Osteoblast (primary cell): ENCODE measurements around the gene ILDR1. TPM values are rescaled to one million over a fixed set of nuclear protein-coding genes. Genes with fewer than 3 reads are reported as not detected.

Experiments
- DNase-seq: peaks from one replicate; pipeline ENCODE4 v3.0.0; 2011; ENCODE audit warnings: low spot score, mixed read lengths; ENCODE audit not compliant: insufficient read length; ENCODE audit errors: missing footprints
- H2AFZ ChIP-seq: 2 replicates; pipeline ENCODE4 v1.6.0; 2011; ENCODE audit warnings: mild to moderate bottlenecking, low read length
- H3K27ac ChIP-seq: 2 replicates; pipeline ENCODE4 v1.5.1; 2011; ENCODE audit warnings: mild to moderate bottlenecking, low read depth, low read length, moderate library complexity
- H3K27me3 ChIP-seq: 2 replicates; pipeline ENCODE4 v1.6.0; 2012; ENCODE audit warnings: mild to moderate bottlenecking, control low read depth, inconsistent platforms, low read length, moderate library complexity; ENCODE audit not compliant: insufficient read depth
- H3K36me3 ChIP-seq: 2 replicates; pipeline ENCODE4 v1.5.1; 2011; ENCODE audit warnings: mild to moderate bottlenecking, low read length, control low read depth, moderate library complexity; ENCODE audit not compliant: insufficient read depth
- H3K4me1 ChIP-seq: 2 replicates; pipeline ENCODE4 v1.5.1; 2011; ENCODE audit warnings: mild to moderate bottlenecking, low read length, control low read depth, moderate library complexity; ENCODE audit not compliant: insufficient read depth
- H3K4me2 ChIP-seq: 2 replicates; pipeline ENCODE4 v1.6.0; 2011; ENCODE audit warnings: mild to moderate bottlenecking, low read length; ENCODE audit not compliant: insufficient read depth
- H3K4me3 ChIP-seq: fragments of 200-600 bp; sonication (generic); 3 replicates; pipeline ENCODE4 v1.5.1; 2012; ENCODE audit warnings: mild to moderate bottlenecking, low read length, inconsistent platforms; ENCODE audit not compliant: insufficient read depth
- H3K79me2 ChIP-seq: 2 replicates; pipeline ENCODE4 v1.6.0; 2012; ENCODE audit warnings: mild to moderate bottlenecking, low read length, control low read depth, inconsistent platforms; ENCODE audit not compliant: insufficient read depth
- H3K9me3 ChIP-seq: 2 replicates; pipeline ENCODE4 v1.5.1; 2011; ENCODE audit warnings: low read depth, low read length, control low read depth
- H4K20me1 ChIP-seq: 2 replicates; pipeline ENCODE4 v1.6.0; 2012; ENCODE audit warnings: mild to moderate bottlenecking, low read length, control low read depth; ENCODE audit not compliant: insufficient read depth
- total RNA-seq: library from RNA; depleted of rRNA; stranded (reverse); fragments of >200 nt; gene quantifications from 2 replicates; pipeline ENCODE4 v1.2.3, GENCODE V29; 2012
- TF ChIP-seq, protein P1 (sequence below): IDR thresholded peaks from 2 replicates; pipeline ENCODE4 v1.5.1; 2011; ENCODE audit warnings: mild to moderate bottlenecking, low read depth, low read length, moderate library complexity; ENCODE audit errors: extremely low read depth

Gene ILDR1
- total RNA-seq, 1 donor, result not detected

DNA sequence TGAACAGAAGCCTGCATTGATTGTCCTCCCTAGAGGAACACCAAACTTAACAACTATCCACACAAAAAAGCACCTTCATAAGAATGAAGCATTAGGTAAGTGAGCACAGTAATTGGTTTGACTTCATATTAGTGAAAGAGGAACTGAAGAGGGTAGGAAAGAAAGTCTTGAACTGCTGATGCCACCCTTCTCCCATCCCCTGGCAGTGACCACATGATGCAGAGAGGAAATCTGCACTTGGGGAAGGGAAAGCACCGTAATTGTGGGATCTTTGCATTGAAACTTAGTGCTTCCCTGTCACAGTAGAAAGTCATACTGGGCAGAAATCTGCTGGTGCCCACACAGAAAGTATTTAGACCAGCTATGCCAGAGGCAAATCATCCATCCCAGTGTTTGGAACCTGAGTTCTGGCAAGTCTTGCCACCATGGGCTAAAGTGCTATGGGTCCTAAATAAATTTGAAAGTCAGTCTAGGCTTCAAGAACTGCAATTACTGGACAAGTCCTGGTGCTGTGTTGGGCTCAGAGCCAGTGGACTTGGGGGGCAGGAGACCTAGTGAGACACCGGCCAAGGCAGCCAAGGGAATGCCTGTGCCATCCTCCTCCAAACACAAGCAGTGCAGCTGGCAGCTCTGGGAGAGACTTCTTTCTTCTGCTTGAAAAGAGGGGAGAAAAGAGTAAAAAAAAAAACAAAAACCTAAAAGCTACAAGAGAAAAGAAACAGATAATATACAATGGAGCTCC, 64.2 kb downstream of the ILDR1 start:
- H3K4me2 ChIP-seq, result no peak overlapping the region
- H3K4me1 ChIP-seq, result no peaks in the 10 kb centered on the region
- no peak for DNase-seq
- no peaks in the 10 kb centered on the region for H4K20me1 ChIP-seq
- H3K4me3 ChIP-seq, result no peak overlapping the region
- H2AFZ ChIP-seq, result no peak overlapping the region
- TF ChIP-seq, protein P1, sequence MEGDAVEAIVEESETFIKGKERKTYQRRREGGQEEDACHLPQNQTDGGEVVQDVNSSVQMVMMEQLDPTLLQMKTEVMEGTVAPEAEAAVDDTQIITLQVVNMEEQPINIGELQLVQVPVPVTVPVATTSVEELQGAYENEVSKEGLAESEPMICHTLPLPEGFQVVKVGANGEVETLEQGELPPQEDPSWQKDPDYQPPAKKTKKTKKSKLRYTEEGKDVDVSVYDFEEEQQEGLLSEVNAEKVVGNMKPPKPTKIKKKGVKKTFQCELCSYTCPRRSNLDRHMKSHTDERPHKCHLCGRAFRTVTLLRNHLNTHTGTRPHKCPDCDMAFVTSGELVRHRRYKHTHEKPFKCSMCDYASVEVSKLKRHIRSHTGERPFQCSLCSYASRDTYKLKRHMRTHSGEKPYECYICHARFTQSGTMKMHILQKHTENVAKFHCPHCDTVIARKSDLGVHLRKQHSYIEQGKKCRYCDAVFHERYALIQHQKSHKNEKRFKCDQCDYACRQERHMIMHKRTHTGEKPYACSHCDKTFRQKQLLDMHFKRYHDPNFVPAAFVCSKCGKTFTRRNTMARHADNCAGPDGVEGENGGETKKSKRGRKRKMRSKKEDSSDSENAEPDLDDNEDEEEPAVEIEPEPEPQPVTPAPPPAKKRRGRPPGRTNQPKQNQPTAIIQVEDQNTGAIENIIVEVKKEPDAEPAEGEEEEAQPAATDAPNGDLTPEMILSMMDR, result no peak
- H3K9me3 ChIP-seq, result no peaks in the 10 kb centered on the region
- H3K27ac ChIP-seq, result no peak overlapping the region
- H3K79me2 ChIP-seq, result no peaks in the 10 kb centered on the region
- H3K36me3 ChIP-seq, result no peaks in the 10 kb centered on the region
- H3K27me3 ChIP-seq, result no peaks in the 10 kb centered on the region

DNA sequence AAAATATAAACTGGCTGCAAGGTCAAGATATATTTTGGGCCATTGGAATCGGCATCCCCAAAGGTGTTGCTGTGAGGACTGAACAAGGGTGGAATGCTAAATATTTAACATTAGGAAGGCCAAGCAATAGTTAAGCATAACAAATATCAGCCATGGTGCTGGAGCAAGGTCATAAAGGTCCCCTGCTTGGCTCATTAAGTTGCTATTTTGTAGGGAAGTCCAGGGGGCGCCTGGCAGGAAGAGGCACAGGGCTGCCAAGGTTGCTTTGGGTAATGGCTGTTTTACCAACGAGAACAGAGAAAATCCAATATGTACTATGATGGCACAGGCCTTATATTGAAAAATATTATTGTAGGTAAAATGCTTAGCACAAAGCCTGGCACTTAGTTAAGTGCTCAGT, 65.7 kb downstream of the ILDR1 start:
- no peak overlapping the region for H3K27ac ChIP-seq
- H3K36me3 ChIP-seq, result no peaks in the 10 kb centered on the region
- H3K4me3 ChIP-seq, result no peak overlapping the region
- H2AFZ ChIP-seq, result no peak overlapping the region
- no peak overlapping the region for H3K4me2 ChIP-seq
- no peaks in the 10 kb centered on the region for H4K20me1 ChIP-seq
- H3K79me2 ChIP-seq, result no peaks in the 10 kb centered on the region
- no peak for DNase-seq
- TF ChIP-seq, protein P1, result no peak
- no peaks in the 10 kb centered on the region for H3K4me1 ChIP-seq
- H3K27me3 ChIP-seq, result peaks cover 4% of the 10 kb centered on the region
- H3K9me3 ChIP-seq, result no peaks in the 10 kb centered on the region

DNA sequence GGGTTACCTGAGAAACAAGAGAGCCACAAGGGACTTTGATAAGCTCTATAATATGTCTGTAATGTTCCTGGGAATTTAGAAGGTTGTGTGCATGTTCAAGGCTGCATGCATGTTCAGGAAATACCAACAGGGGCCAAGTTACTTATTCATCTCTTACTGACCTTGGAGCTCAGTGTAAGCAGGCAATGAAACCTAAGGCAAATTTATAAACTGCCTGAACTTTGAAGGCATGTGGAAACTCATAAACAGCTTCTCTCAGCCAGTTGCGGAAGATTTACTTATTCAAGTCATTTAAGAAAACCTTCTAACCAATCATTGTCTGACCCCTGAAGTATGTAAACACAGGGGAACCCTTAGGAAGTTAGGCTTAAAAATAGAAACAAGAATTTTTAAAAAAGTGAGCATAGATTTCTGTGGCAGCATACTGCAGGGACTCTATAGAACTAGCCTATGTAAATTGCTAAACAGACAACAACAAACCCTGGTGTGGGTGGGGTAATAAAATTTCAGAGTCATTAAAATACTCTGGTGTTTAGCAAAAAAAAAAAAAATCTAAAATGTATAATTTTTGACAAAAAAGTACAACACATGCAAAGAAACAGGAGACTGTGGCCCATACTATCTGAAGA, 70.6 kb downstream of the ILDR1 start:
- peak; percentile 43 for DNase-seq
- Histone ChIP-seq H2AFZ (no peak overlapping the region), H3K27me3 (peaks cover 4% of the 10 kb centered on the region), H3K4me3 (no peak overlapping the region), H3K9me3 (no peaks in the 10 kb centered on the region), H3K79me2 (no peaks in the 10 kb centered on the region), H3K27ac (no peak overlapping the region), H3K4me2 (no peak overlapping the region), H3K4me1 (no peaks in the 10 kb centered on the region), H4K20me1 (no peaks in the 10 kb centered on the region), H3K36me3 (no peaks in the 10 kb centered on the region)
- TF ChIP-seq, protein P1, result no peak

DNA sequence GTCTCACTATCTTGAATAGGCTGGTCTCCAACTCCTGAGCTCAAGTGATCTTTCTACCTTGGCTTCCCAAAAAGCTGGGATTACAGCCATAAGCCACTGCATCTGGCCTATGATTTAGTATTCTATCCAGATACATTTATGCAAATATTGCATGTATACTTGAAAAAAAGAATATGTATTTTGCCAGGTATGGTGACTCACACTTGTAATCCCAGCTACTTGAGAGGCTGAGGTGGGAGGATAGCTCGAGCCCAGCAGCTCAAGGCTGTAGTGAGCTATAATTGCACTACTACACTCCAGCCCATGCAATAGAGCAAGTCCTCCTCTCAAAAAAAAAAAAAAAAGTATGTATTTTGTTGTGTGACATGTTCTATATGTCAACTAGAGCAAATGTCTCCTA, 73.4 kb downstream of the ILDR1 start:
- H2AFZ ChIP-seq, result no peak overlapping the region
- DNase-seq, result no peak
- H3K79me2 ChIP-seq, result no peaks in the 10 kb centered on the region
- no peaks in the 10 kb centered on the region for H4K20me1 ChIP-seq
- no peaks in the 10 kb centered on the region for H3K4me1 ChIP-seq
- TF ChIP-seq, protein P1, result no peak
- H3K9me3 ChIP-seq, result no peaks in the 10 kb centered on the region
- H3K27ac ChIP-seq, result no peak overlapping the region
- H3K27me3 ChIP-seq, result peaks cover 4% of the 10 kb centered on the region
- no peak overlapping the region for H3K4me2 ChIP-seq
- no peak overlapping the region for H3K4me3 ChIP-seq
- H3K36me3 ChIP-seq, result no peaks in the 10 kb centered on the region
